Fibroblast of skin of right quadriceps (primary cell): Measurements from ENCODE around the gene CDCP1.
"Not testable (repeated sequence)": the region's sequence is repeated elsewhere in the genome, so short reads cannot be mapped to it uniquely, and the experiment has no call there.

ENCODE experiments used
- DNase-seq: peaks from one replicate; pipeline ENCODE4 v3.0.0-alpha.2; 2013

The CDCP1 gene

DNA sequence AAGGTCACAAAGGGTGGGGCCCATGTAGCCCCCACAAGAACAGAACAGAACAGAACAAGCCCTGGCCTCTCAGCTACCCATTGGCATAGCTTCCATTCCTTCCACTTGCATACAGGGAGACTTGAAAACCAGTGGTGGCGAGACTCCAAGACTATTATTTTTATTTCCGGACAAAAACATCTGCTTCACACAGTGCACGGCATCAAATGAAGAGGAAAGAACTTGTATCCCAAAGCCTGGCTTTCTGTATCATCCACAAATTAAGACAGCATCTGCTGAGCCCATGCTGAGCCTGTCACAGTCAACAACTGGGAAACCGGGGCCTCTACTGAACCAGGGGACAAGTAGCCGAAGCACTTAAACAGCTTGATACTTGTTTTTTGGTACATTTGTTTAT is 64.0 kb downstream of the CDCP1 start:
- peak; percentile 47 for DNase-seq

GRCh38 chr3:45081506-45082141 is 64.6 kb downstream of the CDCP1 start:
- DNase-seq: no peak

DNA sequence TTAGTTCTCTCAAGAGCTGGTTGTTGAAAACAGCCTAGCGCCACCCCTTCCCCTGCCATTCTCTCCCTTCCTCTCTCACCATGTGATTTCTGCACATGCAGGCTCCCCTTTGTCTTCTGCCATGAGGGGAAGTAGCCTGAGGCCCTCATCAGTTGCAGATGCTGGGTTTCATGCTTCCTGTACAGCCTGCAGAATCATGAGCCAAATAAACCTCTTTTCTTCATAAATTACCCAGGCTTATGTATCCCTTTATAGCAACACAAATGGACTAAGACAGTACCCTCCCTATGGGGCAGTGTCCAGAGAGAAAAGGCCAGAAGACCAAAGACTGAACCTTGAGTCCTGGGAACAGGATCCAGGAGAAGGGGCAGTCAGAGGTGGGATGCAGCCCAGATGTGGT is 65.4 kb downstream of the CDCP1 start:
- DNase-seq: no peak

- DNase-seq: no peak
These were observed 66.5 kb downstream of the CDCP1 start for GRCh38 chr3:45079715-45080114.

DNA sequence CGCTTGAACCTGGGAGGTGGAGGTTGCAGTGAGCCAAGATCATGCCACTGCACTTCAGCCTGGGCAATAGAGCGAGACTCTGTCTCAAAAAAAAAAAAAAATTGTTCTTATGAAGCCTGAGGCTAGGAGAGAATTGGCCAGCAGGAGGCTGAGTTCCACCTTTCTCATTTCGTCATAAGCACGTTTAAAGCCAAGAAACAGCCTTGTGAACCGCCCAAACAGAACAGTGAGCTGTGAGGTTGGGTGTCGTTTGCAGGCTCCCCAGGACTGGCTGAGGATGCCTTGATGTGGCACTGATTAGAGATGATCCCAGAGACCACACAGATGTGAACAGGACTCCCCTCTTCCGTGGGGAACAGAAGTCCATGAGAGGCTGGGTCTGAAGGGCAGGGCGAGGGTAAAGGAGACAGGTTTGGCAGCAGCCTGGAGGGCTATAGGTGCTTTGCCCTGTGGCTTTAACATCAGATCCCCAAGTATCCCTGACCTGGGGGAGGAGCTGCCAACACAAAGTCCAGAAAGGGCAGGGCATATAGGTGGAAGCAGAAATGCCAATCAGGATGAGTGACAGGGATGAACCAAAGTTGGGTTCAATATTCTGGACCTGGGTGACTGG is 67.2 kb downstream of the CDCP1 start:
- no peak for DNase-seq

DNA sequence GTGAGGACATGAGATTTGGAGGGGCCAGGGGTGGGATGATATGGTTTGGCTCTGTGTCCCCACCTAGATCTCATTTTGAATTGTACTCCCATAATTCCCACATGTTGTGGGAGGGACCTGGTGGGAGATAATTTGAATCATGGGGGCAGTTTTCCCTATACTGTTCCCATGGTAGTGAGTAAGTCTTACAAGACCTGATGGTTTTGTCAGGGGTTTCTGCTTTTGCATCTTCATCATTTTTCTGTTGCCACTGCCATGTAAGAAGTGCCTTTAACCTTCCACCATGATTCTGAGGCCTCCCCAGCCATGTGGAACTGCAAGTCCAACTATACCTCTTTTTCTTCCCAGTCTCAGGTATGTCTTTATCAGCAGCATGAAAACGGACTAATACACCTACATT is 67.9 kb downstream of the CDCP1 start:
- DNase-seq: not testable (repeated sequence)

GRCh38 chr3:45075821-45076625 is 70.2 kb downstream of the CDCP1 start:
- no peak for DNase-seq

DNA sequence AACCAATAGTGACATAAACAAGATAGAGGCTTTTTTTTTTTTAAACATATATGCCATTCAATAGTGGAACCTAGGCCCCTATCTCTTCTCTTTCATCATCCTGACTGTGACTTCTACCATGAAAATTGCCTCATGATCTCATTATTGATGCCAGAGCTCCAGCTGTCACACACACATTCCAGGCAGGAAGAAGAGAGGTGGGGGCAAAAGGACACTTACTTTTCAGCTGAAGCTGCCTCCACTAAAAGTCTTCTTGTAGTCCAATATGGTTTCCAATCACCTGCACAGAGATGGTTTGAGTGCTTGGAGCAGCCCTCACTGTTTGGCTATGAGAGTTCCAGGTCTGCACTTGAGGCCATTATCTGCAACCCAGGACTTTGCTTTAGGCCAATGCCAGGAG is 75.1 kb downstream of the CDCP1 start:
- no peak for DNase-seq

GRCh38 chr3:45067941-45068340 is 78.2 kb downstream of the CDCP1 start:
- no peak for DNase-seq

- no peak for DNase-seq
These were observed 78.7 kb downstream of the CDCP1 start for GRCh38 chr3:45067486-45067885.

- DNase-seq: no peak
These were observed 79.9 kb downstream of the CDCP1 start for GRCh38 chr3:45066109-45066801.

DNA sequence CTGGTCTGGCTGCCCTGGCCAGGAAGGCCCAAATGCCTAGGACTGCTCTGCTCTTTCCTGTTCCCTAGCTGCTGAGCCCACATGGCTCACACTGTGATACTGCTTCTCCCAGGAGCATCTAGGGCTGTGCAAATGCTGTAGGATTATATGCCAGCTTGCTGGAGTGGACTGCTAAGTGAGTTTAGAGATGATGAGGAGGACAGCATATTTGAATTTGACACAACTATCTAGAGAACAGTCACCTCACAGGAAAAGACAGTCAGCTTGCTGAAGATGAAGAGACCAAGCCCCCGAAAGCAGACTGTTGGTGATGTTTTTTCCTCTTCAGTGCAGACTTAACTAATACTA is 80.8 kb downstream of the CDCP1 start:
- no peak for DNase-seq

DNA sequence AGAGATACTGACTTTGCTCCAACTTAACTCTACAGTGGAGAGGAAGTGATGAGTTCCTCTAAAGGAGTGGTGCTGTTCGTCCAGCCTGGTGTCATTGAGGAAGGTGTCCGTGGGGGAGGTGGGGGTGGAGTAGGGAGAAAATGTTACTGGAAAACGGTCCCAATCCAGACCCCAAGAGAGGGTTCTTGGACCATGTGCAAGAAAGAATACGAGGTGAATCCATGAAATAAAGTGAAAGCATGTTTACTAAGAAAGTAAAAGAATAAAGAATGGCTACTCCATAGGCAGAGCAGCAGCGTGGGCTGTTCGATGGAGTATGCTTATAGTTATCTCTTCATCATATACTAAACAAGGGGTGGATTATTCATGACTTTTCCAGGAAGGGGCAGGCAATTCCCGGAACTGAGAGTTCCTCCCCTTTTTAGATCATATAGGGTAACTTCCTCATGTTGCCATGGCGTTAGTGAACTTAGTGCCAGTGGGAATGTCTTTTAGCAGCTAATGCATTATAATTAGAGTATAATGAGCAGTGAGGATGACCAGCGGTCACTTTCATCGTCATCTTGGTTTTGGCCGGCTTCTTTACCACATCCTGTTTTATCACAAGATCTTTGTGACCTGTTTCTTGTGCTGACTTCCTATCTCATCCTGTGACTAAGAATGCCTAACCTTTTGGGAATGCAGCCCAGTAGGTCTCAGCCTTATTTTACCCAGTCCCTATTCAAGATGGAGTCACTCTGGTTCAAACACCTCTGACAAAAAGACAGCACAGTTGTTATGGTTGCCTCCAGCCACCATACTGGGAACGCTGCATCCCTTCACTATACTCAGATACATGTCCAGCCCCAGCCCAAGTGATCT is 81.4 kb downstream of the CDCP1 start:
- peak; percentile 81 for DNase-seq

DNA sequence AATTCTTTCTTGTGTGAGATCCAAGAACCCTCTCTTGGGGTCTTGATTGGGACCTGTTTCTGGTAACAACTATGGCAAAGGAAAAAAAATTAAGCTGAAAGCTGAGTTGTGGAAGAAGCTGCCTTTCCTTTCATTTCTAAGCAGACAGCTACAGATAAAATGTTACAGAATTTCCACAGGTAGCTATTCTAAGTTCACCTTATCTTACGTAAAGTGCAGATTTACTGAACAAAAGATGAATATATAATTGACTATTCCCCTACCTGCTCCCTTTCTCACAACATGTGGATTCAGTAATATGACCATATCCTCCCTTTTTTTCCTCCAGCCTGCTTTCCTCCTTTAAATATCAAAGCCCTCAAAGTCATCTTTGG is 83.5 kb downstream of the CDCP1 start:
- DNase-seq: no peak

DNA sequence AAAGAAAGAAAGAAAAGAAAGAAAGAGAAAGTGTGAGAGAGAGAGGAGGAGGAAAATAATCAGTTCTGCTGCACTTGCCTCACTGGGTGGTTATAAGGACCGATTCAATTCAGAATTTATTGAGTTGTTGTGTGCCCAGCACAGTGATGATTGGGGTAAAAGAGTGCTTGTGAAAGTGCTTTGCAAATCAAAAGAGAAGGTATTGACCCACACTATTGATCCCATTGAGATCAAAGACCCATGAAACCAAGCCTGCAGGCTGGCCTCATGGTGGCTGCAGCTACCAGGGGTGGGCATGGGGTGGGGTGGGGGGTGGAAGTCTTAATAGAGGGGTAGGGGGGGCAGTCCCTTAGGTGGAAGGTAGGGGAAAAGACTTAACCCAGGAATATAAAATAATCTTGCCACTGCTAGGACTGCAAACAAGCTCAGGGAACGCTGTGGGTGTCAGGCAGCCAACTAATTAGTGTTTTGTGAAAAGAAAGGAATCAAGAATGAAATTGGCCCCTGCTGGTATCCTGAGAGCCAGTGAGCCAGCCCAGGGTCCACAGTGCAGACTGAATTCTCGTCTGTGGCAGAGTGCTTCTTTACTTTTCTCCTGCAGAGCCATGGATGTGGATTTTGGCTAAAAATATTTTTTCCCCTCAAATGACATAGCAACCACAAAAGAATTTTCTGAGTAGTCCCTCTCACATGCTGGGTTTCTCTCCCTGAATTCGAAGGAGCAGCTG is 85.8 kb downstream of the CDCP1 start:
- DNase-seq: peak; percentile 17

DNA sequence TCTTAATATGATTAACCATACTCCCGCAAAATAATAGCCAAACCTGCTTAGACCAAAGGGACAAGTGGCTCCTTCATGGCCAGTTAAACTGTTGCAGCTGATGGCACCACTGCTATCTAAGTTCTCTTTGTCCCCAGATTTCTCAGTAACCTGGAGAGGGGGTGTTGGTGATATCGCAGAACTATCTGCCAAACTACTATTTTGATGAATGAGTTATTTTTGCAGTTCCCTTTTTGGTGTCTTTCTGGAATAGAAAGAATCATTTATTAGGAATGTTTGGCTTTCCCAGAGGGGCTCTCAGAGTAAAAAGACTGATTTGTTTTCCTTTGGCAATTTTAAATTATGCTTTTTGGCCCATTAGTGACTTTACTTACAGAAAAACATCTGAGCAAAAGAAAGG is 87.0 kb downstream of the CDCP1 start:
- no peak for DNase-seq

DNA sequence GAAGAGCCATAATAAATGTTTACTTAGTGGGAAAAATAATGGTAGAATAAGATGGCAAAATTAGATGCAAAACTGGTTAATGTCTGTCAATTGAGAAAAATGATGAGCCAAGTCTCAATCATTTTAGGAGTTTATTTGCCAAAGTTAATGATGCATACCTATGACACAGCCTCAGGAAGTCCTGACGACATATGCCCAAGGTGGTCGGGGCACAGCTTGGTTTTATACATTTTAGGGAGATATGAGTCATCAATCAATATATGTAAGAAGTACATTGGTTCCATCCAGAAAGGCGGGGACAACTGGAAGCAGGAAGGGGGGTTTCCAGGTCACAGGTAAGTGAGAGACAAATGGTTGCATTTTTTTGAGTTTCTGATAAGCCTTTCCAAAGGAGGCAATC is 88.6 kb downstream of the CDCP1 start:
- no peak for DNase-seq

DNA sequence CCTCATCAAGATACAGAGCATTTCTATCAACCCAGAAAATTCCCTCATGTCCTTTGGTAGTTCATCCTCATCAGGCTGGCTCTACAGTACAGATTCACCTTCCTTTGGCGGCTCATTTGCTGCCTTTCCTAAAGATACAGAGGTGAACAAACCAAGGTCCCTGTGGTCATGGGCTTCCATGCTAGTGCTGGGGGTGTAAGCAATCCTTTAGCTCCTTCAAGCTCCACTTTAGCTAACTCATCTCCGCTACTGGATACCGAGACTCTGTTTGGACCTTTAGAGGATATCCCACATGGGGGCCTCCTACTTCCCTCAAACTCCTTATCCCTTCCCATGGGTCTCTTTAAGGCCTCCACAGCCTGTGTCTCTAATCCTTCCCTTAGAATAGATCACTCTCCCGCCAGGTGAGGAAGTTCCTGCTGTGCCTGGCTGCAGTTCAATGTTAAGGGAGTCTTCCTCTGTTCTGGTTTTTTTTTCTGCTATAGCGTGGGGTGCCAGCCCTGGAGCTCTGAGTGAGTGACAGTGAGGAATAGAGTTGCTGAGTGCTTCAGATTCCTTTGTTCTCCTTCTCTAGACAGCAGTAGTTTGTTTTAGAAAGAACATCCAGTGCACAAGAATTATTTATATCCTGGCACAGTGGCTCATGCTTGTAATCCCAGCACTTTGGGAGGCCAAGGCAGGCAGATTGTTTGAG is 89.4 kb downstream of the CDCP1 start:
- DNase-seq: no peak

DNA sequence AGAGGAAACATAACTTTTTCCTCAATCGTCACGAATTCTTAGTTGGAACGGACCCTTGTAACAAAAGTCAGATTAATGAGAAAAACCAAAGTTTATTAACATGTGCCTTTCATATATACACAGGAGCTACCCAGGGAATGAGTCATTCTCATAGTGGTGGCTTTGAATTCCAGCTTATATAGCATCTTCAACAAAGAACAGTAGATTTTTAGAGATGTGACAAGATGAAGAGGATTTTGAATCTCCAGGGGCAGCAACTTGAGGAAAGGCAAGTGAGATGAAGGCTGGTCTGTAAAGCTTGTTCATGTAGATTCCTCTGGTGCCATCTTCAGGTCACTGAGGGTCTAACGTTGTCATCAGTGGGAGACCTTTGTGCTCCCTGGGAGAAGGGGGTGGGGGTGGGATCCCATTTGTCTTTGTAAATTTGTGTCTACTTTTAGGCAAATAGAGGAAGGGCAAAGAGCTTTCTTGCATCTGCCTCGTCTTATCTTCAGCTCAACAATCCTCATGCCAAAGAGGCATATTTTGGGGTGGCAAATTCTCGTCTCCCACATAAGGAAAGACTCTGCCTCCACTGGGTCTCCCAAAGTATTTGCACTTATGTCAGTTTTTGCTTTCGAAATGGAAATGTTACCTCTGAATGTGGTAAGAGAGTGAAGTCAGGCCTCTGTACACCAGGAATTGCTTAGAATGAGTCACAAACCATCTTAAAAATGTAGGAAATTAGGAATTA is 90.6 kb downstream of the CDCP1 start:
- peak; percentile 84 for DNase-seq

DNA sequence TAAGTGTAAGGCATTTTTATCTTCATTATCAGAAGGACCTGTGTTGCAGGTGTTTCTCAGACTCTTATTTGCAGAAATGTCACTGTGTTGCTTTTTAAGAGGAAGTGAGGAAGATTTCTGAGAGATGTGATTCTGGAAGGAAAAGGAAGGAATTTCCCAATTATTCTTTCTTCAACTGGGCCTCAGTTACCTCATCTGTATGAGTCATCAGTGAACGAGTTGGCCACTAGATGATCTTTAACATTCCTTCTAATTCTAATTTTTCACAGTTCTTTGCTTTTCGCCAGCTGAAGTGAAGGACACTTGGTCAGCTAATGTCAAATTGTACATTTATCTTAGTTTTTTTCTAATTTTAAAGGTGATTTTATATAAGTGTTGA is 91.2 kb downstream of the CDCP1 start:
- DNase-seq: peak; percentile 79
